Activated naive CD4-positive, alpha-beta T cell treated with anti-CD3 and anti-CD28 coated beads, Interleukin-2, amount 50 U/mL, for 24 hours (primary cell): ENCODE results near the gene TRAF3.

Experiments used
- H3K27ac Mint-ChIP-seq: one replicate; pipeline ENCODE4 v1.8.0; 2021; ENCODE audit warnings: mild to moderate bottlenecking, mixed read lengths
- H3K27me3 Mint-ChIP-seq: one replicate; pipeline ENCODE4 v1.8.0; 2021; ENCODE audit warnings: mixed read lengths
- H3K36me3 Mint-ChIP-seq: one replicate; pipeline ENCODE4 v1.8.0; 2021; ENCODE audit warnings: mixed read lengths
- H3K4me1 Mint-ChIP-seq: one replicate; pipeline ENCODE4 v1.8.0; 2021; ENCODE audit warnings: mixed read lengths
- H3K4me3 Mint-ChIP-seq: one replicate; pipeline ENCODE4 v1.8.0; 2021; ENCODE audit warnings: mild to moderate bottlenecking, mixed read lengths
- H3K9me3 Mint-ChIP-seq: one replicate; pipeline ENCODE4 v1.8.0; 2021; ENCODE audit warnings: mixed read lengths

Gene TRAF3

DNA sequence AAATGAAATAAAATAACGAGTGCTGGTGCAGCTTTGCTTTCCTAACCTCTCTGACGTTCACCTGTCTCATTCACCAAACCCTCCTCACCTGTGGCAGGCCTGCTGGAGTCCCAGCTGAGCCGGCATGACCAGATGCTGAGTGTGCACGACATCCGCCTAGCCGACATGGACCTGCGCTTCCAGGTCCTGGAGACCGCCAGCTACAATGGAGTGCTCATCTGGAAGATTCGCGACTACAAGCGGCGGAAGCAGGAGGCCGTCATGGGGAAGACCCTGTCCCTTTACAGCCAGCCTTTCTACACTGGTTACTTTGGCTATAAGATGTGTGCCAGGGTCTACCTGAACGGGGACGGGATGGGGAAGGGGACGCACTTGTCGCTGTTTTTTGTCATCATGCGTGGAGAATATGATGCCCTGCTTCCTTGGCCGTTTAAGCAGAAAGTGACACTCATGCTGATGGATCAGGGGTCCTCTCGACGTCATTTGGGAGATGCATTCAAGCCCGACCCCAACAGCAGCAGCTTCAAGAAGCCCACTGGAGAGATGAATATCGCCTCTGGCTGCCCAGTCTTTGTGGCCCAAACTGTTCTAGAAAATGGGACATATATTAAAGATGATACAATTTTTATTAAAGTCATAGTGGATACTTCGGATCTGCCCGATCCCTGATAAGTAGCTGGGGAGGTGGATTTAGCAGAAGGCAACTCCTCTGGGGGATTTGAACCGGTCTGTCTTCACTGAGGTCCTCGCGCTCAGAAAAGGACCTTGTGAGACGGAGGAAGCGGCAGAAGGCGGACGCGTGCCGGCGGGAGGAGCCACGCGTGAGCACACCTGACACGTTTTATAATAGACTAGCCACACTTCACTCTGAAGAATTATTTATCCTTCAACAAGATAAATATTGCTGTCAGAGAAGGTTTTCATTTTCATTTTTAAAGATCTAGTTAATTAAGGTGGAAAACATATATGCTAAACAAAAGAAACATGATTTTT is 128.2 kb downstream of the TRAF3 start:
- no peak overlapping the region for H3K4me3 Mint-ChIP-seq
- peaks cover 12% of the 10 kb centered on the region for H3K4me1 Mint-ChIP-seq

DNA sequence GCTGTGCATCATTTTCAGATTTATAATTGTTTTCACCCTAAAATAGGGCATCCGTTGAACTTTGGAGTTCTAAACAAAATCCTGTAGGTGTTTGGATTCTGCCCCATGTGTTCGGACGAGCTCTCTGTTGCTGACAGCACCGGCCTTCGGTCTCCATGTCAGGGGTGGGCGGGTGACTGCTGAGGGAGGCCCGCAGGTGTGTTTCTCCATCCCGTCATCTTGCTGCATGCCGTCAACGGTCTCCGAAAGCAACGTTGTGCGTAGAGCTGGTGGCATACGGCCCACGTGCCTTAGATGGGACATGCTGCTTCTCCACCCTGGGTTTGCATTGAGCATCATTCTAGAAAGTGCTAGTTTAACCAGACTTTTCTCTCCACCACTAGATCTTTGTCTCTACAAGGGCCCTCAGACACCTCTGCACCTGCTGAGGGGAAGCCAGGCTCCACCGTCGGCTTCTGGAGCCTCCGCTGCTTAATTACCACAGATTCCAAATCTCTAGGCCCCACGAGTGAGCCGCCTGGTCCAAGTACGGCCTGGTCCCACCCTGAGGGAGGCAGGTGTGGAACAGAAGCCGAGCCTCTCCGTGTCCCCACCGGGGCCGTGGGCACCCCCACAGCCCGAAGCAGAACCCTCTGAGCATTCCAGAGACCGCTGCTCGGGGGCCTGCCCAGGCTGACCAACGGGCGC is 129.5 kb downstream of the TRAF3 start:
- no peak overlapping the region for H3K4me3 Mint-ChIP-seq
- H3K27ac Mint-ChIP-seq, result no peak overlapping the region
- no peaks in the 10 kb centered on the region for H3K4me1 Mint-ChIP-seq
- H3K9me3 Mint-ChIP-seq, result no peaks in the 10 kb centered on the region
- peaks cover 9% of the 10 kb centered on the region for H3K36me3 Mint-ChIP-seq
- no peaks in the 10 kb centered on the region for H3K27me3 Mint-ChIP-seq

More for the DNA sequence above, 128.2 kb downstream of the TRAF3 start:
- H3K27ac Mint-ChIP-seq, result peak overlapping the region; percentile 1
- no peaks in the 10 kb centered on the region for H3K27me3 Mint-ChIP-seq
- H3K9me3 Mint-ChIP-seq, result no peaks in the 10 kb centered on the region
- H3K36me3 Mint-ChIP-seq, result peaks cover 9% of the 10 kb centered on the region

DNA sequence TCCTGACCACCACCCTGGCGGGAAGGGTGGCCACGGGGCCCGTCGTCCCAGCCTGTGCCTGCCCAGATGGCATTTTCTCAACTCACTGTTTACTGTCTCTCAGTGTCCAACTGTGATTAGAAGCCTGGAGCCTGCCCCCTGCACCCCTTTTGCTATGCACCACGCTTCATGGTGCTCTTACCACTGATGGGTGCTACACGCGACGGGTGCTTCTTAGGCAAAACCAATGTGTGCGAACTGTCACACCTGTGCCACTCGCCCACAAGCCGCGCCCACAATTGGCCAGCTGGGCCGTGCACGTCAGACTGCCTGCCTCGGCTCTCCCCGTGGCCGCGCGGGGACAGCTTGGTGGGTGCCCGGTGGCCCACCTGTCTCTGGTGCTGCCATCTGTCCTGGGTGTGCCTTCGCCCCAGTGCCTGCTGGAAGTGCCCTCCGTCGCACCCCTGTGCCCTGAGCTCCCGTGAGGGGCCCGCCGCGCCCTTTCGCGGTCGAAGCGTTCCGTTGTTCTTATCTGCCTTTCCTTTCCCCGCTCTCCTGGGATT is 130.1 kb downstream of the TRAF3 start:
- peaks cover 9% of the 10 kb centered on the region for H3K36me3 Mint-ChIP-seq
- H3K4me1 Mint-ChIP-seq, result no peaks in the 10 kb centered on the region
- no peaks in the 10 kb centered on the region for H3K27me3 Mint-ChIP-seq
- no peaks in the 10 kb centered on the region for H3K9me3 Mint-ChIP-seq
- H3K27ac Mint-ChIP-seq, result no peak overlapping the region
- no peak overlapping the region for H3K4me3 Mint-ChIP-seq

DNA sequence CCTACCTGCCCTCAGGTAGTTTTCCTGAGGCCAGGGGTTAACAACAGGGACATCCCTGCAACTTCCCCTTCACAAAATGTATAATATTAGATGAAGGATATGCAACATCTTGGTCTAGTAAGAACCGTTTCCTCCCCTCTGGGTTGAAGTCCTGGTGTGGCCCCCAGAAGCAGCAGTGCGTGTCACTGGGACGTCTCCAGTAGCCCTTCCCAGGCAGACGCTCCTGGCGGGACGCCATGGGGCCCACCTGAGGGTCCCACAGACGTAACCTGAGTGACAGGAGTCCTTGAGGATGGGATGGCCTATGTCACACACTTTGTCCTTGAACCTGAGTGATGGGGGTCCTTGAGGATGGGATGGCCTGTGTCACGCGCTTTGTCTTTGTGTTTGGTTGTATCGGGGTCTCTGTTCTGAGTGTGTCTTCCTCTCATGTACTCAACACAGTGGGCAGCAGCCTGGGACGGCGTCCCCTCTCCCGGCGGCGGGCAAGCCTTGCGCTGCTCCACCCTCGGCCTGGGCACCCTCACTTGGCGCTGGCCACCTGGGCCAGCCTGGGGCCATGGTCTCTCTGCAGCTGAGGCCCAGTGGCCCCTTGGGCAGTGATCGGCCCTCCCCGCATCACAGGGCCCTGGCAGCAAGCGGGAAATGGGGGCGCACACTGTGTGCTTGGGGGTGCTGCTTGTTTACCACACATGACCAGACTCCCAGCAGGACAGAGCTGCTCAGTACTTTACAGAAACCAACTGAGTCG is 130.9 kb downstream of the TRAF3 start:
- Mint-ChIP-seq H3K27ac (no peak overlapping the region), H3K36me3 (peaks cover 7% of the 10 kb centered on the region), H3K9me3 (no peaks in the 10 kb centered on the region), H3K4me1 (no peaks in the 10 kb centered on the region), H3K4me3 (no peak overlapping the region), H3K27me3 (no peaks in the 10 kb centered on the region)

DNA sequence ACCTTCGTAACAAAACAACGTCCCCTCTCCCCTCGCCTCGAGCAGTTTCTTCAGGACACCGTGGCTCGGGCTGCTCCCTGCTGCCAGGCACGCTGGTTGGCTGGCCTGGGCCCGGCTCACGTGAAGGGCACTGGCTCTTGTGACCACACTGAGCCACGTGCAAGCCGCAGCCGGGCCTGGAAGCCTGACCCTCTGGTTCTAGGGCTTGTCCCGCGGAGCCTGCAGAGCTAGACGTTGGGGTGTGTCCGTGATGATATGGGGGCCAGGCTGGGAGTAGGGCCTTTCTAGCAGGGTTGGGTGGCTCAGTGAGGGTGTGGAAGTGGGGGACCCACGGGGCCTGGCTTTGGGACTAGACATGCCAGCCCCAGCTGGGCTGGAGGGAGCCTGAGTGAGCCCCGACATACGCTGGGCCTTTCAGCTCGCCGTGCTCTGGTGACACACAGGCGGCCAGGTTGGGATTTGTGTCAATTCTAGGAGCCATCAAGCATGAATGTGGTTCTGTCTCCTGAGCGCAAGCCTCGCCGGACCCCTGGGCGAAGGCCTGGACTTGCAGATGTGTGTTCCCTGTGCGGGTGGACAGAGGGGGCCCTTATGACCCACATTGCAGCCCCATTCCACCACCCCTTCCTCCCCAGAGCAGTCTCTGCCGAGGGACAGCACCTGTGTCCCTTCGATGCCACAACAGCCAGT is 131.7 kb downstream of the TRAF3 start:
- no peaks in the 10 kb centered on the region for H3K27me3 Mint-ChIP-seq
- H3K27ac Mint-ChIP-seq, result no peak overlapping the region
- H3K36me3 Mint-ChIP-seq, result peaks cover 4% of the 10 kb centered on the region
- no peak overlapping the region for H3K4me3 Mint-ChIP-seq
- no peaks in the 10 kb centered on the region for H3K4me1 Mint-ChIP-seq
- H3K9me3 Mint-ChIP-seq, result no peaks in the 10 kb centered on the region

DNA sequence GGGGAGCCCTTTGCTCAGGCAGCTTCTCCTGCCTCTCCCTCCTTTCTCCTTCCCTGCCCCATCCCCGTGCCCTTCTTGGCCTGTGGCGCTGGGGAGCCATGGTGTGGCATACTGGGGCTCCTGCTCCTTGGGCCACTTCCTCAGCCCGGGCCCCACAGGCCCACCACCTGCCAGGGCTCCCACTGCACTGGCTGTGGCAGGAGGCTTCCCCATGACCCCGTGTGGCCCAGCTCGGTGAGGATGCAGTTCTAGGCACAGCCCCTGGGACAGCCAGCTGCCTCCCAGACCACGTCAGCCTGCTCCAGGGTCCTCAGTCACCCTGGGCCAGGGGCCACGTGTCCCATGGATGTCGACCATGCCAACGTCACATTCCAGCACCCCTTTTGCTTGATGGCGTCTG is 132.2 kb downstream of the TRAF3 start:
- H3K27me3 Mint-ChIP-seq, result no peaks in the 10 kb centered on the region
- H3K9me3 Mint-ChIP-seq, result no peaks in the 10 kb centered on the region
- H3K36me3 Mint-ChIP-seq, result peaks cover 4% of the 10 kb centered on the region
- no peaks in the 10 kb centered on the region for H3K4me1 Mint-ChIP-seq
- no peak overlapping the region for H3K4me3 Mint-ChIP-seq
- no peak overlapping the region for H3K27ac Mint-ChIP-seq

DNA sequence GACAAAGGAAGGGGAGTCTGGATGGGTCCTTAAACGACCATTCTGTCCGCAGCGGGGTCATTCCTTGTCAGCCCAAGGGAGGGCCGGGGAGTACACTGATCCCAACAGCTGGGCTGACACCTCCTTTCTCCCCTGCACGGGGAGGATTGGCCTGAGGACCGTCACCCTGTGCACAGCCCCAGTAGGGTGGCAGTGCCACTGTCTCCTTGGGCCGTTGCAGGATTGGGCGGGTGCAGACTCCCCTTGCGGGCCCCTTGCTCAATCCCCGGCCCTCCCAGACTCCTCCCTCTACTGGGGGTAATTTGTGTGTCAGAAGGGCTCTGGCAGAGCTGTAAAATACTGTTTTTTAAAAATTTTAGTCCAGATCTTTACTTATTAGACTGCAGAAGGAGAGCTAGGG is 132.7 kb downstream of the TRAF3 start:
- Mint-ChIP-seq H3K9me3 (no peaks in the 10 kb centered on the region), H3K4me1 (no peaks in the 10 kb centered on the region), H3K4me3 (no peak overlapping the region), H3K27ac (no peak overlapping the region), H3K27me3 (no peaks in the 10 kb centered on the region), H3K36me3 (peaks cover 4% of the 10 kb centered on the region)

DNA sequence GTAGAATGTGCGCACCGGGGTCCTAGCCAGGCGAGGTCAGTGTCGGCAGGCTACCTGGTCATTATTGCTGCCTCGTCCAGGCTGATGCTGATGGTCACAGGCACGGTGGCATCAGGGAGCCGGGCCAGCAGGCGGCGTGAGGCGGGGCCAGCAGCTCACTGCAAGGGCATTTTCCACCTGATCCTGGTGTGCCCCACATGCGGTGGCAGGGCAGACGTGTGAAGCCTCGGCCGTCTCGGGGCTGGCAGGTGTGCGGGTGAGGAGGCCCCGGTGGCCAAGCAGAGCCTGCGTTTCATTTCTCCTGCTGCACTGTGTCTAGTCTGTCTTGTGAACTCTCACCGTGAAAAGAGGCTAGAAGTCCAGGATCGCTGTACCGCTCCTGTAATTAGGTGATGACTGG is 133.2 kb downstream of the TRAF3 start:
- Mint-ChIP-seq H3K27ac (no peak overlapping the region), H3K4me3 (no peak overlapping the region), H3K27me3 (no peaks in the 10 kb centered on the region), H3K9me3 (no peaks in the 10 kb centered on the region), H3K4me1 (no peaks in the 10 kb centered on the region), H3K36me3 (no peaks in the 10 kb centered on the region)

DNA sequence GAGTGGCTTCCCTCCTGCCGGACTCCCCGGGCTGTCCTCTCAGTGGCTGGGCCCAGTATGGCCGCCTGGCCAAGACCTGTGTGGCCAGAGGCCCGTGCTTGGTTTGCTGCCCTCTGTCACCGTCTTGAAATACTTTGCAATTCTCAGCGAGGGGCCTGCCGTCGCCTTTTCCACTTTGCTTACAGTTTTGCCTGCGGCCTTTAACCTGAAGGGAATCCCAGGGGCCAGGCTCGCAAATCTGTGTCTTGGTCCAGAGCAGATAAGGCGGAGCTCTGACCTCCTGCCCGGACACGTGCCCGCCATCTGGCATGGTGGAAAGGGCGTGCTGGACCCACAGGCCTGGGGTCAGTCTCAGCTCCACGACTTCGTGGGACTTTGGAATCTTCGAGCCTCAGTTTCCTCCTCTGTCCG is 134.3 kb downstream of the TRAF3 start:
- no peak overlapping the region for H3K4me3 Mint-ChIP-seq
- no peaks in the 10 kb centered on the region for H3K36me3 Mint-ChIP-seq
- no peaks in the 10 kb centered on the region for H3K9me3 Mint-ChIP-seq
- no peaks in the 10 kb centered on the region for H3K4me1 Mint-ChIP-seq
- no peak overlapping the region for H3K27ac Mint-ChIP-seq
- no peaks in the 10 kb centered on the region for H3K27me3 Mint-ChIP-seq

DNA sequence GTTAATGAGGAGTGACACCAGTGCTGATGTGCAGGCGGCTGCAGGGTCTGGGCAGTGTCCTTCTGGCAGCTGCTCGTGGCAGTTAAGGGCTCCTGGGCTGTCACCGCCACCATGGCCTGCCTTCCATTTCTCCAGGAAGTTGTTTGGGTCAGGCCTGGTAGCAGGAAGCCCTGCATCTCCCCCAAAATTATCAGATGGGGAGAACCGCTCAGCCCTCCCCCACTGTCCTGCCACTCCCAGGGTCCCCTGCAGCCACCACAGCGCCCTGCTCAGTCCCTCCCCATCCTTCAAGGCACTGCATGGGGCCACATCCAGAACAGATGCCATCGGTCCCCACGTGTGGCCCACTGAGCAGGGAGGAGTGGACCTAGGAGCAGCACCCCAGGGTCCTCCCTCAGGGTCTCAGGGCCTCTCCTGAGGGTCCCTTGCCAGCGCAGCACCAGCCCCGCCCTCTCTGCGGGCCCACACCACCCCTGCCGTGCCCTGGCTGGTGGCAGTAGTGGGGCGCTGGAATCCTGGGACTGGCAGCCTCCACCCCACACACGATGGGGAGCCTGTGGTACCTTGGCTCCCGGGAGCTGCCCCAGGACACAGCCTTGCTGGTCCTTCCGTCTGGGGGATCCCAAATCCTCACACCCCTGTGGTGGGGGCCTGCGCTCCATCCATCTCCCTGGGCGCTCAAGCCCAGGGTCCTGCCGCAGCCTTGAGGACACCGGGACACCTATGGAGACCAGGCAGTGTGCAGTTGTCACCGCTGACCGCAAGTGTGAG is 134.9 kb downstream of the TRAF3 start:
- Mint-ChIP-seq H3K9me3 (no peaks in the 10 kb centered on the region), H3K36me3 (no peaks in the 10 kb centered on the region), H3K27ac (no peak overlapping the region), H3K27me3 (no peaks in the 10 kb centered on the region), H3K4me1 (no peaks in the 10 kb centered on the region), H3K4me3 (no peak overlapping the region)

DNA sequence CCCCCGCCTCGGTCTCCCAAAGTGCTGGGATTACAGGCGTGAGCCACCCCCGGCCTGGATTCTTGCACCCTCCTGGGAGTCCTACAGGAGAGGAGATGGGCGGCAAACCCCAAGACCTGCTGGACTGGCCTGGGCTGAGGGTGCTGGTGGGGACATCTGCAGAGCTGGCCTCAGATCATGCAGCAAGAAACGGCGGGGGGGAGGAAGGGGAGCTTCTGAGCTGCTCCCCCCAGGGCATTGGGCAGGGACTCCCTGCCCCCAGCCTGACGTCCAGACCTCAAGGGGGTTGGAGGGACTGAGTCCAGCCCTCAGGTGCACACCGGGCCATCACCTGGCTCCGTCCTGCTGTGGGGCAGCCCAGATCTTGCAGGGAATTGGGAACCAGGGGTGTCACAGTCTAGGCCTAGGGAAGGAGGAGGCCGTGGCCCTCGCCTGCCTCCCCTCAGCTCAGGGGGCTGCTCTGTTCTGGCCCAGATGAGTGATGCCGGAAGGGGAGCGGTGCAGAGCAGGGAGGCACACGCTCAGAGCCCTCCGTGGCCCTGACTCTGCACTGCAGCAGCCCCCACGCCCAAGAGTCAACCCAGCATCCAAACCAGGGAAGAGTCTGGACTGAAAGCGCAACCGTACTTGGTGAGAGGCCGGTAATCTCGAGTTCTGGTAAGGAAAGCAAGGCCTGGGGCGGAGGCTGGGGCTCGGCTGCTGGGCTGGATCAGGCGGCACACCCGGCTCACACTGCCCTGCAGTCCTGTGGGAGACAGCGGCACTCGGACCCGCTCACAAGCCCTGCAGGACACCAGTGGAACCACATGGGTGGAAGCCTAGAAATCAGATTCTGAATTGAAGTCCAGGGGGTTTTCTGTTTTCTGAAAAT is 136.3 kb downstream of the TRAF3 start:
- Mint-ChIP-seq H3K36me3 (no peaks in the 10 kb centered on the region), H3K27ac (no peak overlapping the region), H3K4me1 (no peaks in the 10 kb centered on the region), H3K27me3 (no peaks in the 10 kb centered on the region), H3K4me3 (no peak overlapping the region), H3K9me3 (no peaks in the 10 kb centered on the region)

DNA sequence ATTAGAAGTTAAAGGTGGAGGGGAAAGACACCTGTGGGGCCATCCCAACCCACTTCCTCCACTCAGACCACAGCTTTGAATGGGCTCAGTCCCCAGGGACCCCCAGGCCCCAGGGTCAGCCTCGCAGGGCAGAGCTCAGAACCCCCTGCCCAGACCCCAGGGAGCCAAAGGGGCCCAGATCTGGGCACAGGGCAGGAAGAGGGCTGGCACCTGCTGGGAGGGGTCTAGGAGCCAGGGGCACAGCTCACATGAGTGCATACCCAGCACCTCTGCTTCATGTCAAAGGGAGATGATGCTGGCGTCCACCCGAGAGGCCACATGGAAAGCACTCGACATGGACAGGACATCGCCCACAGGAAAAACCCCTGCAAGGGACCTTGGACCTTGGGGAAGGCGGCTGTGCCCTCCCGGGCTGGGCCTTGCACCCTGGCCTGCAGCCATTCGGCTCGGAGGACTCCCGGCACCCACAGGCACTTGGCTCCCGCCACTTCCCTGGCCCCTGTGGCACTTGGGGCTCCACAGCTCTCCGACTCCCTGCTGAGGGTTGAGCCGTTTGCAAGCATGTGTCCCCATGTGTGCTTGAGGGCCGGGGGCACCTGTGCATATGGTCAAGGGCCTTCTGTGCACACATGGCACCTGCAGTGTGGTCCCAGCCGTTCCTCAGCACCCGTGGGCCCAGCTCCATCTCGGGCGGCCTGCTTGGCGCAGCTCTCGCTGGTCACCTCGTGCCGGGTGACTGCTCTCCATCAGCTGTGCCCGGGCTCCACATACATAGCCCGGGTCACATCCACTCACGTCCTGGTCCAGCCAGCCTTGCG is 137.4 kb downstream of the TRAF3 start:
- Mint-ChIP-seq H3K4me3 (no peak overlapping the region), H3K9me3 (no peaks in the 10 kb centered on the region), H3K4me1 (no peaks in the 10 kb centered on the region), H3K36me3 (no peaks in the 10 kb centered on the region), H3K27me3 (no peaks in the 10 kb centered on the region), H3K27ac (no peak overlapping the region)
